ENCODE measurements around the gene TBC1D32. TPM values are rescaled to one million over a fixed set of nuclear protein-coding genes. Genes with fewer than 3 reads are reported as not detected.
"Not testable (repeated sequence)": the region's sequence is repeated elsewhere in the genome, so short reads cannot be mapped to it uniquely, and the experiment has no call there.

The TBC1D32 gene
- 10 to 100 TPM in 4 of 5 donors, 1 to 10 TPM in 1; 8.2 to 20.2 (median 10.7) TPM for total RNA-seq
- total RNA-seq (2013), result 15.2 TPM
- 5.3 to 26.7 (median 14.5) reads per million in 29 experiments for total RNA-seq

DNA sequence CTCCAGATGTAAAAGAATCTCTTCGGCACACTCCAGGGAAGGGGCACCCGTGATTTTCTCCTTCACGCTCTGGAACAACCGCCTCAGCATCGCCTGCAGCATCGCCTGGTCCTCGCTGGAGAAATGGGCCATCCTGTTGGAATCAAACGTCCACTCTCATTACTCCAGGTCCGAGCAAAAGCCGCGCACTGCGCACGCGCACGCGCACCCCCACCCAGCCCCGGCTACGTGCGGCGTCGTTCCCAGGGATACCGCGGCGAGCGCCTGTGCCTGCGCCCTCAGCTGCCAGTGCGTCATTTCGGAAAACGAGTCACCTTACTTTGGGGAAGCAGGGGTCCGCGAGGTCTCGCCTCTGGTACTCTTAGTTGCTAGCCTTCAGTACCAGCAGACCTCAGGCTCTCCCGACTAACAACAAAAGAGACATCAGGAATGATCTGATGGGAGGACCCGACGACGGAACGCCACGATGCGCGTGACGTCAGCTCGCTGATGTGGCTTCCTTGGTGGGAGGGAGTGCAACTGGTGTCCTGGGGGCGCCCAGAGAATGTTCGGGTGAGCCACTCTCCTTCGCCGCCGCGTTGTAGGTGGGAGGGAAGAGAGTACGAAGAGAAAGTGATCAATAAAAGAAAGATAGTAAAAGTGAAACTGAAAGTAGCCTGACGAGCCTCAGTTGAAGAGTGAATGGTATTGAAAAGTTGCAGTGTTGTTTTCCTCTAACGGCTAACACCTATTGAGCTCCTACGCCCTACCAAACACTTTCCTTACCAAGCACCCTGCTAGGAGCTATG, at the start of gene TBC1D32:
Gene TBC1D32, minus strand, starts transcription at position 182 of the 788 bp plus-strand sequence. Its CDS starts 50 bp downstream, at position 132.
- ATAC-seq (replicated peaks in 1 of 4), result peak; percentile 90 to 93 (median 92)
- POLR2A ChIA-PET, result interaction anchor here (0.6 to 0.7 kb wide), 2 partner anchors 10 to 17 kb away, joined by 3 to 5 read pairs; no protein-coding TSS in a partner anchor
- WGBS (ENCODE audit: insufficient coverage), result under 1% methylated on average over 47 of the region's 52 CpGs

DNA sequence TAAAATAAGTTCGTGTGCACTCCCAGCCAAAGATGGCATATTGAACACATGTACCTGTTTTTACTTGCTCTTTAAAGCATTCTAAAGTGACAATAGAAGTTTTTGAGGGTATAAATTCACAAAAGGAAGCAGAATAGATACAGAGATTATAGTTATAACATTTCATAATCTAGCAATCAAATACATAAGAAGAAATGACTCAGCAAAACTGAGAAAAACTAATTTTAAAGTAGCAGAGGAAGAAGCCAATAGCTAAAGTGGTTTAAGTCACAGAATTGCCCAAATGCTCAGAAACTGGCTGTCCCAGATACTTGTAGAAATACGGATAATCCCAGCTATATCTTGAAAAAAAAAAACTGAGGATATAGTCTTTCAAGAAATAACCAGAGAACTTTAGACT, 49.2 kb upstream of the TBC1D32 start:
- Mint-ChIP-seq H3K27ac (no peak overlapping the region), H3K36me3 (no peaks in the 10 kb centered on the region), H3K4me1 (no peaks in the 10 kb centered on the region), H3K9me3 (no peaks in the 10 kb centered on the region), H3K27me3 (peaks cover 4 to 13% of the 10 kb centered on the region in 2 donors), H3K4me3 (no peak overlapping the region)
- ChIA-PET POLR2A (no interaction called here), CTCF (interaction anchor here in 1 of 2 donors (0.6 kb wide), 1 partner anchor 16 kb away, joined by 3 read pairs; no protein-coding TSS in a partner anchor)
- no CpG with 5 or more reads among the region's 2 CpGs for WGBS (ENCODE audit: insufficient coverage)
- Histone ChIP-seq H3K36me3 (ENCODE audit: control insufficient read depth in 2 of 2, extremely low read depth in 1 of 2, insufficient read depth in 1 of 2, low read length in 1 of 2) (no peaks in the 10 kb centered on the region), H3K27me3 (replicated peaks in 1 of 2; ENCODE audit: control insufficient read depth in 2 of 2, extremely low read depth in 1 of 2, insufficient read depth in 2 of 2, low read length in 1 of 2) (no peaks in the 10 kb centered on the region), H3K4me3 (ENCODE audit: control insufficient read depth in 1 of 2, extremely low read depth in 1 of 2, low read length in 1 of 2) (no peak overlapping the region), H3K4me1 (ENCODE audit: control insufficient read depth in 1 of 2, extremely low read depth in 1 of 2, insufficient read depth in 2 of 2, low read length in 2 of 2) (no peaks in the 10 kb centered on the region), H3K27ac (ENCODE audit: low read length) (no peak overlapping the region), H3K9me3 (no peaks in the 10 kb centered on the region)
- ATAC-seq (replicated peaks in 1 of 4) (no peak), DNase-seq (no peak)

More for the DNA sequence above, at the start of gene TBC1D32:
- no peaks in the 10 kb centered on the region for H3K9me3 ChIP-seq
- Mint-ChIP-seq H3K4me3 (peak within 1 kb of the TSS; percentile 90 to 97 (median 91)), H3K36me3 (no peaks in the 10 kb centered on the region), H3K9me3 (no peaks in the 10 kb centered on the region), H3K4me1 (peaks cover 35 to 40% (median 40%) of the 10 kb centered on the region in 3 donors), H3K27me3 (peaks cover under 1 to 3% of the 10 kb centered on the region in 2 donors), H3K27ac (peak within 1 kb of the TSS; percentile 99)
- peak within 1 kb of the TSS; percentile 88 to 95 for H3K4me3 ChIP-seq (ENCODE audit: control insufficient read depth in 1 of 2, extremely low read depth in 1 of 2, low read length in 1 of 2)
- CTCF ChIA-PET, result no interaction called here
- peak within 1 kb of the TSS; percentile 99 for H3K27ac ChIP-seq (ENCODE audit: low read length)
- H3K4me1 ChIP-seq (ENCODE audit: control insufficient read depth in 1 of 2, extremely low read depth in 1 of 2, insufficient read depth in 2 of 2, low read length in 2 of 2), result peaks cover 5 to 17% of the 10 kb centered on the region in 2 experiments
- peak; percentile 74 to 91 (median 82) for DNase-seq
- H3K36me3 ChIP-seq (ENCODE audit: control insufficient read depth in 2 of 2, extremely low read depth in 1 of 2, insufficient read depth in 1 of 2, low read length in 1 of 2), result no peaks in the 10 kb centered on the region
- no peaks in the 10 kb centered on the region for H3K27me3 ChIP-seq (replicated peaks in 1 of 2; ENCODE audit: control insufficient read depth in 2 of 2, extremely low read depth in 1 of 2, insufficient read depth in 2 of 2, low read length in 1 of 2)

- no peak overlapping the region for H3K27ac ChIP-seq (ENCODE audit: low read length)
- Mint-ChIP-seq H3K27me3 (peaks cover 4 to 12% of the 10 kb centered on the region in 2 donors), H3K4me1 (no peaks in the 10 kb centered on the region), H3K36me3 (no peaks in the 10 kb centered on the region), H3K27ac (no peak overlapping the region), H3K4me3 (no peak overlapping the region), H3K9me3 (no peaks in the 10 kb centered on the region)
- no peaks in the 10 kb centered on the region for H3K36me3 ChIP-seq (ENCODE audit: control insufficient read depth in 2 of 2, extremely low read depth in 1 of 2, insufficient read depth in 1 of 2, low read length in 1 of 2)
- H3K9me3 ChIP-seq, result no peaks in the 10 kb centered on the region
- ChIA-PET POLR2A (no interaction called here), CTCF (no interaction called here)
- WGBS (ENCODE audit: insufficient coverage), result no CpG with 5 or more reads among the region's 3 CpGs
- H3K27me3 ChIP-seq (replicated peaks in 1 of 2; ENCODE audit: control insufficient read depth in 2 of 2, extremely low read depth in 1 of 2, insufficient read depth in 2 of 2, low read length in 1 of 2), result no peaks in the 10 kb centered on the region
- DNase-seq (no peak), ATAC-seq (replicated peaks in 1 of 4) (no peak)
- no peaks in the 10 kb centered on the region for H3K4me1 ChIP-seq (ENCODE audit: control insufficient read depth in 1 of 2, extremely low read depth in 1 of 2, insufficient read depth in 2 of 2, low read length in 2 of 2)
- H3K4me3 ChIP-seq (ENCODE audit: control insufficient read depth in 1 of 2, extremely low read depth in 1 of 2, low read length in 1 of 2), result no peak overlapping the region
These were observed 48.3 kb upstream of the TBC1D32 start for GRCh38 chr6:121382467-121383121.

DNA sequence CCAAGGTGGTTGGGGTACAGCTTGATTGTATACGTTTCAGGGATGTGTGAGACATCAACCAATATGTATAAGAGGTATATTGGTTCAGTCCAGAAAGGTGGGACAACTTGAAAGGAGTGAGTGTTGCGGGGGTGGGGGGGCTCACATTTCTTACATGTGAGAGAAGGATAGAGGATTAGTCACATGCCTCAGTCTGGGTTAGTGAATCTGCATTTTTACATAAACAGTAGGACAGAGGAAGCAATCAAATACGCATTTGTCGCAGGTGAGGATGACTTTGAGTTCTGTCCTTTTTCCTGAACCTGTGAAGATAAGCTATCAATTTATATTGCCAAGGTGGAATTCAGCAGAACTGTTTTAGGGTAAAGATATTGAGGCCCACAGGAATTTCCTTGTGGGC, 42.1 kb upstream of the TBC1D32 start:
- H3K27me3 ChIP-seq (replicated peaks in 1 of 2; ENCODE audit: control insufficient read depth in 2 of 2, extremely low read depth in 1 of 2, insufficient read depth in 2 of 2, low read length in 1 of 2), result no peaks in the 10 kb centered on the region
- no peaks in the 10 kb centered on the region for H3K36me3 ChIP-seq (ENCODE audit: control insufficient read depth in 2 of 2, extremely low read depth in 1 of 2, insufficient read depth in 1 of 2, low read length in 1 of 2)
- POLR2A ChIA-PET, result no interaction called here
- Mint-ChIP-seq H3K4me3 (no peak overlapping the region), H3K9me3 (no peaks in the 10 kb centered on the region), H3K27ac (no peak overlapping the region), H3K36me3 (no peaks in the 10 kb centered on the region), H3K27me3 (peaks cover 2 to 13% of the 10 kb centered on the region in 2 donors), H3K4me1 (no peaks in the 10 kb centered on the region)
- WGBS (ENCODE audit: insufficient coverage), result 82% methylated on average over 4 of the region's 4 CpGs
- ATAC-seq (replicated peaks in 1 of 4) (no peak), DNase-seq (no peak)
- H3K4me1 ChIP-seq (ENCODE audit: control insufficient read depth in 1 of 2, extremely low read depth in 1 of 2, insufficient read depth in 2 of 2, low read length in 2 of 2), result no peaks in the 10 kb centered on the region
- CTCF ChIA-PET, result interaction anchor here in 1 of 2 donors (0.7 kb wide), 1 partner anchor 11 kb away, joined by 5 read pairs; no protein-coding TSS in a partner anchor
- H3K27ac ChIP-seq (ENCODE audit: low read length), result no peak overlapping the region
- H3K9me3 ChIP-seq, result no peaks in the 10 kb centered on the region
- H3K4me3 ChIP-seq (ENCODE audit: control insufficient read depth in 1 of 2, extremely low read depth in 1 of 2, low read length in 1 of 2), result no peak overlapping the region

DNA sequence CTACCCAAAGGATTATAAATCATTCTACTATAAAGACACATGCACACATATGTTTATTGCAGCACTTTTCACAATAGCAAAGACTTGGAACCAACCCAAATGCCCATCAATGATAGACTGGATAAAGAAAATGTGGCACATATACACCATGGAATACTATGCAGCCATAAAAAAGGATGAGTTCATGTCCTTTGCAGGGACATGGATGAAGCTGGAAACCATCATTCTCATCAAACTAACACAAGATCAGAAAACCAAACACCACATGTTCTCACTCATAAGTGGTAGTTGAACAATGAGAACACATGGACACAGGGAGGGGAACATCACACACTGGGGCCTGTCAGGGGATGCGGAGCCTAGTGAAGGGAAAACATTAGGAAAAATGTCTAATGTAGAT, 39.9 kb upstream of the TBC1D32 start:
- H3K36me3 ChIP-seq (ENCODE audit: control insufficient read depth in 2 of 2, extremely low read depth in 1 of 2, insufficient read depth in 1 of 2, low read length in 1 of 2); H3K4me1 ChIP-seq (ENCODE audit: control insufficient read depth in 1 of 2, extremely low read depth in 1 of 2, insufficient read depth in 2 of 2, low read length in 2 of 2); ATAC-seq (replicated peaks in 1 of 4); POLR2A ChIA-PET; H3K4me3 Mint-ChIP-seq; H3K27me3 ChIP-seq (replicated peaks in 1 of 2; ENCODE audit: control insufficient read depth in 2 of 2, extremely low read depth in 1 of 2, insufficient read depth in 2 of 2, low read length in 1 of 2); H3K4me1 Mint-ChIP-seq; H3K27ac Mint-ChIP-seq; CTCF ChIA-PET; H3K27ac ChIP-seq (ENCODE audit: low read length); H3K4me3 ChIP-seq (ENCODE audit: control insufficient read depth in 1 of 2, extremely low read depth in 1 of 2, low read length in 1 of 2); H3K9me3 Mint-ChIP-seq; H3K36me3 Mint-ChIP-seq; DNase-seq; H3K9me3 ChIP-seq; H3K27me3 Mint-ChIP-seq: not testable (repeated sequence)
- no CpG with 5 or more reads among the region's 1 CpG for WGBS (ENCODE audit: insufficient coverage)

GRCh38 chr6:121365536-121366521, 31.5 kb upstream of the TBC1D32 start:
- Histone ChIP-seq H3K4me1 (ENCODE audit: control insufficient read depth in 1 of 2, extremely low read depth in 1 of 2, insufficient read depth in 2 of 2, low read length in 2 of 2) (no peaks in the 10 kb centered on the region), H3K36me3 (ENCODE audit: control insufficient read depth in 2 of 2, extremely low read depth in 1 of 2, insufficient read depth in 1 of 2, low read length in 1 of 2) (no peaks in the 10 kb centered on the region), H3K27me3 (replicated peaks in 1 of 2; ENCODE audit: control insufficient read depth in 2 of 2, extremely low read depth in 1 of 2, insufficient read depth in 2 of 2, low read length in 1 of 2) (peaks cover 0 to 12% of the 10 kb centered on the region in 2 experiments), H3K4me3 (ENCODE audit: control insufficient read depth in 1 of 2, extremely low read depth in 1 of 2, low read length in 1 of 2) (no peak overlapping the region), H3K27ac (ENCODE audit: low read length) (no peak overlapping the region), H3K9me3 (no peaks in the 10 kb centered on the region)
- H3K4me3 Mint-ChIP-seq, result no peak overlapping the region
- no peaks in the 10 kb centered on the region for H3K9me3 Mint-ChIP-seq
- no peak for ATAC-seq (replicated peaks in 1 of 4)
- WGBS (ENCODE audit: insufficient coverage), result 79% methylated on average over 3 of the region's 8 CpGs
- DNase-seq, result no peak
- ChIA-PET POLR2A (no interaction called here), CTCF (interaction anchor here in 1 of 2 donors (0.7 kb wide), 1 partner anchor 155 kb away, joined by 3 read pairs; no protein-coding TSS in a partner anchor)
- H3K27ac Mint-ChIP-seq, result no peak overlapping the region
- H3K36me3 Mint-ChIP-seq, result no peaks in the 10 kb centered on the region
- H3K4me1 Mint-ChIP-seq, result no peaks in the 10 kb centered on the region
- peaks cover 19 to 24% of the 10 kb centered on the region in 2 donors for H3K27me3 Mint-ChIP-seq

All from T-cell (primary cell).